Fibroblast of lung (primary cell): ENCODE results near the gene SLC25A12. TPM values are rescaled to one million over a fixed set of nuclear protein-coding genes. Genes with fewer than 3 reads are reported as not detected.
A peak's percentile ranks its signal among the peaks of the same experiment; 100 is the strongest.

Source experiments
- DNase-seq, 2 donors: peaks; one replicate each; pipeline versions ENCODE4 v3.0.0 to v3.0.0-alpha.2; 2010; ENCODE audit warnings: low read depth in 2 of 2
- H2AFZ ChIP-seq: 2 replicates; pipeline ENCODE4 v1.5.1; 2012; ENCODE audit warnings: low read length, control low read depth, inconsistent platforms
- H3K27ac ChIP-seq: 2 replicates; pipeline ENCODE4 v1.5.1; 2011; ENCODE audit warnings: low read length, control low read depth; ENCODE audit not compliant: insufficient read depth
- H3K27me3 ChIP-seq: 2 replicates; pipeline ENCODE4 v1.5.1; 2011; ENCODE audit warnings: mild to moderate bottlenecking, low read length; ENCODE audit not compliant: control insufficient read depth, insufficient read depth
- H3K36me3 ChIP-seq: 2 replicates; pipeline ENCODE4 v1.5.1; 2011; ENCODE audit warnings: low read length; ENCODE audit not compliant: control insufficient read depth, insufficient read depth
- H3K4me1 ChIP-seq: 2 replicates; pipeline ENCODE4 v1.5.1; 2011; ENCODE audit warnings: low read length; ENCODE audit not compliant: control insufficient read depth, insufficient read depth; ENCODE audit errors: extremely low read depth
- H3K4me2 ChIP-seq: 2 replicates; pipeline ENCODE4 v1.5.1; 2011; ENCODE audit warnings: low read length, control low read depth; ENCODE audit not compliant: insufficient read depth; ENCODE audit errors: extremely low read depth
- H3K4me3 ChIP-seq, 4 experiments: fragments of 200-600 bp in 1 of 4; sonication (generic) in 1 of 4; replicated peaks in 1 of 4; 2 replicates each; pipeline ENCODE4 v1.5.1; 2011 to 2016; ENCODE audit warnings: low read length in 4 of 4, low read depth in 3 of 4, mild to moderate bottlenecking in 3 of 4, control low read depth in 2 of 4, inconsistent platforms in 1 of 4, mixed read lengths in 1 of 4; ENCODE audit not compliant: insufficient read depth in 1 of 4; ENCODE audit errors: control extremely low read depth in 1 of 4
- H3K79me2 ChIP-seq: 2 replicates; pipeline ENCODE4 v1.5.1; 2012; ENCODE audit warnings: mild to moderate bottlenecking, low read length, inconsistent platforms; ENCODE audit not compliant: control insufficient read depth, insufficient read depth
- H3K9ac ChIP-seq: 2 replicates; pipeline ENCODE4 v1.5.1; 2011; ENCODE audit warnings: mild to moderate bottlenecking, low read length, control low read depth; ENCODE audit not compliant: insufficient read depth
- H3K9me3 ChIP-seq: 2 replicates; pipeline ENCODE4 v1.5.1; 2012; ENCODE audit warnings: low read depth, low read length; ENCODE audit not compliant: control insufficient read depth, insufficient read depth
- H4K20me1 ChIP-seq: 2 replicates; pipeline ENCODE4 v1.5.1; 2011; ENCODE audit warnings: low read length; ENCODE audit not compliant: control insufficient read depth, insufficient read depth; ENCODE audit errors: extremely low read depth
- CTCF ChIP-seq, 2 donors: IDR thresholded peaks in 1 of 2; conservative IDR thresholded peaks in 1 of 2; 1 replicate in 1 of 2; 2 replicates in 1 of 2; pipeline ENCODE4 v1.5.1; 2011 to 2012; ENCODE audit warnings: low read length in 2 of 2, control low read depth in 1 of 2, inconsistent platforms in 1 of 2, low read depth in 1 of 2, mild to moderate bottlenecking in 1 of 2
- EZH2 ChIP-seq: IDR thresholded peaks from 2 replicates; pipeline ENCODE4 v1.5.1; 2012; ENCODE audit warnings: low read length, control low read depth, mild to moderate bottlenecking; ENCODE audit errors: missing control alignments
- polyA minus RNA-seq: library from RNA; depleted of rRNA, polyadenylated mRNA; stranded (reverse); fragments of >200 nt; gene quantifications from 2 replicates; pipeline ENCODE4 v1.2.3, GENCODE V29; 2011; ENCODE audit warnings: low replicate concordance
- polyA plus RNA-seq, 2 donors: library from polyadenylated mRNA; depleted of rRNA in 1 of 2; stranded (reverse) in 1 of 2; unstranded in 1 of 2; fragments of >200 nt; gene quantifications; 2 replicates each; pipeline ENCODE4 v1.2.1, GENCODE V29; 2011 to 2012; ENCODE audit warnings: missing spikeins in 1 of 2
- total RNA-seq: library from RNA; depleted of rRNA; stranded (reverse); fragments of >200 nt; gene quantifications from 2 replicates; pipeline ENCODE4 v1.2.1, GENCODE V29; 2014

SLC25A12 gene, protein sequence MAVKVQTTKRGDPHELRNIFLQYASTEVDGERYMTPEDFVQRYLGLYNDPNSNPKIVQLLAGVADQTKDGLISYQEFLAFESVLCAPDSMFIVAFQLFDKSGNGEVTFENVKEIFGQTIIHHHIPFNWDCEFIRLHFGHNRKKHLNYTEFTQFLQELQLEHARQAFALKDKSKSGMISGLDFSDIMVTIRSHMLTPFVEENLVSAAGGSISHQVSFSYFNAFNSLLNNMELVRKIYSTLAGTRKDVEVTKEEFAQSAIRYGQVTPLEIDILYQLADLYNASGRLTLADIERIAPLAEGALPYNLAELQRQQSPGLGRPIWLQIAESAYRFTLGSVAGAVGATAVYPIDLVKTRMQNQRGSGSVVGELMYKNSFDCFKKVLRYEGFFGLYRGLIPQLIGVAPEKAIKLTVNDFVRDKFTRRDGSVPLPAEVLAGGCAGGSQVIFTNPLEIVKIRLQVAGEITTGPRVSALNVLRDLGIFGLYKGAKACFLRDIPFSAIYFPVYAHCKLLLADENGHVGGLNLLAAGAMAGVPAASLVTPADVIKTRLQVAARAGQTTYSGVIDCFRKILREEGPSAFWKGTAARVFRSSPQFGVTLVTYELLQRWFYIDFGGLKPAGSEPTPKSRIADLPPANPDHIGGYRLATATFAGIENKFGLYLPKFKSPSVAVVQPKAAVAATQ
- 16.9 and 21.5 TPM in 2 replicates for total RNA-seq
- polyA plus RNA-seq = 25.9 and 26.7 TPM in 2 replicates
- 13.9 and 15.6 TPM in 2 replicates for polyA plus RNA-seq (2012)
- polyA minus RNA-seq = 6.8 and 11.0 TPM in 2 replicates

DNA sequence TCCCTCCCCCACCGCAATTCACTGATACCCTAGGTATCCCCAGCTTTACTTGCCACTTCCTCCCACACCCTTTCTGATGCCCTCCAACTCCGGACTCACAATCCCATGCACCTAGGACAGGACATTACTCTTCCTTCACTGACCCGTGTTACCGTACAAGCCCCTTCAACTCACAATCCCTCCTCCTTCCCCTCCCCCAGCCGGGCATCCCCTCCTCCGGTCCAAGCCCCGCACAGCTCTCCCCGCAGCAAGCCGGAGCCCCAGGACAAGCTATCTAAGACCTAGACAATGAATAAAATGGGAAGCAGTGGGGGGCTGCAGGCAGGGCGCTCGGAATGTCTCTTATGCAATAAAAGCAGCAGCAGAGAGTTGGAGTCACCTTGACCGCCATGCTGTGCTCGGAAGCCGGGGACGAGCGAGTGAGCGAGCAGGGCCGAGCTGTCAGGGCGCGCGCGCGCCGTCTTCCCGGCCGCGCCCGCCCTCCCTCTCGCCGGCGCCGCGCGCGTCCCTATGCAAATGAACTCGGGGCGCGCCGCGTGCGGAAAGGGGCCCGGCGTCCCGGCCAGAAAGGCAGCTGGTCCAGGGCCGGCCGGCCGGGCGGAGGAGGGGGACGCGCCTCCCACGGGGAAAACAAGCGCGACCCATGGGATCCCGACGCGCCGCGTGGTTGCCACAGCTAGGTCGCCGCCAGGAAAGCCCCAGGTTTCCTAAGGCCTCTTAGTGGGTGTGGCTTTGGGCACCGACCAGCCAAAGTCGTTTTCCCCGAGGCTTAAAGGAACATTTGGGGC lies at the start of gene SLC25A12:
SLC25A12 (minus strand) TSS at position 421 of the 788 bp plus-strand sequence; CDS start at position 391, 30 bp downstream.
- Histone ChIP-seq H3K4me3 (peak within 1 kb of the TSS; percentile 76 to 99 (median 90)), H3K36me3 (no peaks in the 10 kb centered on the region), H4K20me1 (no peaks in the 10 kb centered on the region), H3K4me1 (no peaks in the 10 kb centered on the region), H2AFZ (peak within 1 kb of the TSS; percentile 87), H3K4me2 (peak within 1 kb of the TSS; percentile 99), H3K9me3 (no peaks in the 10 kb centered on the region), H3K27me3 (no peaks in the 10 kb centered on the region), H3K9ac (peak within 1 kb of the TSS; percentile 87), H3K79me2 (peaks cover 4% of the 10 kb centered on the region), H3K27ac (peak within 1 kb of the TSS; percentile 79)
- TF ChIP-seq EZH2 (no peak), CTCF (conservative IDR thresholded peaks at IDR 0.05 in 1 of 2, IDR thresholded peaks at IDR 0.05 in 1 of 2; ENCODE audit: low read depth in 1 of 2, low read length in 2 of 2) (no peak)
- DNase-seq = peak; percentile 72 to 81

- Histone ChIP-seq H3K9me3 (no peaks in the 10 kb centered on the region), H3K27me3 (no peaks in the 10 kb centered on the region), H3K9ac (no peak overlapping the region), H3K4me1 (no peaks in the 10 kb centered on the region), H3K27ac (no peak overlapping the region), H3K4me3 (no peak overlapping the region), H3K36me3 (no peaks in the 10 kb centered on the region), H3K4me2 (no peak overlapping the region), H4K20me1 (no peaks in the 10 kb centered on the region), H3K79me2 (peaks cover 27% of the 10 kb centered on the region), H2AFZ (no peak overlapping the region)
- TF ChIP-seq EZH2 = no peak
- TF ChIP-seq CTCF (conservative IDR thresholded peaks at IDR 0.05 in 1 of 2, IDR thresholded peaks at IDR 0.05 in 1 of 2; ENCODE audit: low read depth in 1 of 2, low read length in 2 of 2) = no peak
- DNase-seq = no peak
These were observed 47.3 kb upstream of the SLC25A12 start for GRCh38 chr2:171941316-171941699.

DNA sequence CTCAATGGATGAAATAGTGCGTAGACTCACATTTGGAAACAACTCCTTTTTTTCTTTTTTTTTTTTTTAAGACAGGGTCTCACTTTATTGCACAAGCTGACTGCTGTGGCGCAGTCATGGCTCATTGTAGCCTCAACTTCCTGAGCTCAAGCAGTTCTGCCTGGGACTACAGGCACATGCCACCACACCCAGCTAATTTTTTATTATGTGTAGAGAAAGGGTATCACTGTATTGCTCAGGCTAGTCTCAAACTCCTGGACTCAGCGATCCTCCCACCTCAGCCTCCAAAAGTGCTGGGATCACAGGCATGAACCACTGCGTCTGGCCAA lies 45.7 kb upstream of the SLC25A12 start:
- Histone ChIP-seq H2AFZ (no peak overlapping the region), H3K9ac (no peak overlapping the region), H3K4me1 (no peaks in the 10 kb centered on the region), H3K9me3 (no peaks in the 10 kb centered on the region), H3K4me3 (no peak overlapping the region), H3K4me2 (no peak overlapping the region), H4K20me1 (no peaks in the 10 kb centered on the region), H3K79me2 (peaks cover 31% of the 10 kb centered on the region), H3K36me3 (no peaks in the 10 kb centered on the region), H3K27ac (no peak overlapping the region), H3K27me3 (no peaks in the 10 kb centered on the region)
- TF ChIP-seq EZH2 (no peak), CTCF (conservative IDR thresholded peaks at IDR 0.05 in 1 of 2, IDR thresholded peaks at IDR 0.05 in 1 of 2; ENCODE audit: low read depth in 1 of 2, low read length in 2 of 2) (no peak)
- no peak for DNase-seq
